ENCODE data around the gene CACNA1D.
"Not testable (repeated sequence)": the region's sequence is repeated elsewhere in the genome, so short reads cannot be mapped to it uniquely, and the experiment has no call there.

The CACNA1D gene

GRCh38 chr3:53493963-53494791 is at the start of gene CACNA1D:
Gene CACNA1D (plus strand): TSS chr3:53494611. CDS start chr3:53495167, 556 bp downstream.
- no peak for DNase-seq

- DNase-seq: no peak
Measured at GRCh38 chr3:53457068-53457467, 37.3 kb upstream of the CACNA1D start.

GRCh38 chr3:53460326-53460725 is 34.1 kb upstream of the CACNA1D start:
- no peak for DNase-seq

- DNase-seq: no peak
Measured at GRCh38 chr3:53464424-53464823, 30.0 kb upstream of the CACNA1D start.

GRCh38 chr3:53469758-53470157 is 24.7 kb upstream of the CACNA1D start:
- not testable (repeated sequence) for DNase-seq

GRCh38 chr3:53473422-53473821 is 21.0 kb upstream of the CACNA1D start:
- no peak for DNase-seq

GRCh38 chr3:53476372-53476771 is 18.0 kb upstream of the CACNA1D start:
- DNase-seq: not testable (repeated sequence)

- not testable (repeated sequence) for DNase-seq
Measured at GRCh38 chr3:53477689-53478088, 16.7 kb upstream of the CACNA1D start.

- DNase-seq: no peak
Measured at GRCh38 chr3:53478166-53478830, 16.1 kb upstream of the CACNA1D start.

GRCh38 chr3:53478921-53479664 is 15.3 kb upstream of the CACNA1D start:
- no peak for DNase-seq

- DNase-seq: no peak
Measured at GRCh38 chr3:53482227-53482626, 12.2 kb upstream of the CACNA1D start.

- no peak for DNase-seq
Measured at GRCh38 chr3:53483821-53484220, 10.6 kb upstream of the CACNA1D start.

GRCh38 chr3:53484984-53485383 is 9.4 kb upstream of the CACNA1D start:
- DNase-seq: no peak

- no peak for DNase-seq
Measured at GRCh38 chr3:53485675-53486403, 8.6 kb upstream of the CACNA1D start.

- DNase-seq: no peak
Measured at GRCh38 chr3:53486961-53487654, 7.3 kb upstream of the CACNA1D start.

- no peak for DNase-seq
Measured at GRCh38 chr3:53489386-53489785, 5.0 kb upstream of the CACNA1D start.

- DNase-seq: no peak
Measured at GRCh38 chr3:53489787-53490458, 4.5 kb upstream of the CACNA1D start.

GRCh38 chr3:53490459-53490968 is 3.9 kb upstream of the CACNA1D start:
- no peak for DNase-seq

GRCh38 chr3:53491276-53491675 is 3.1 kb upstream of the CACNA1D start:
- DNase-seq: no peak

- DNase-seq: no peak
Measured at GRCh38 chr3:53493595-53493962, 832 bp upstream of the CACNA1D start.

- DNase-seq: no peak
Measured at GRCh38 chr3:53495146-53495519, 722 bp downstream of the CACNA1D start.

Measured in COR-L47 (cell line).